Measurements from ENCODE around the gene HEATR1.

GRCh38 chr1:236560213-236560771 is 44.0 kb downstream of the HEATR1 start:
- TF ChIP-seq CTCF (conservative IDR thresholded peaks at IDR 0.05) = no peak
- TF ChIP-seq EZH2 (IDR thresholded peaks at IDR 0.05; ENCODE audit: low read depth) = no peak
